ENCODE data around the gene OOSP4A.

OOSP4A gene

DNA sequence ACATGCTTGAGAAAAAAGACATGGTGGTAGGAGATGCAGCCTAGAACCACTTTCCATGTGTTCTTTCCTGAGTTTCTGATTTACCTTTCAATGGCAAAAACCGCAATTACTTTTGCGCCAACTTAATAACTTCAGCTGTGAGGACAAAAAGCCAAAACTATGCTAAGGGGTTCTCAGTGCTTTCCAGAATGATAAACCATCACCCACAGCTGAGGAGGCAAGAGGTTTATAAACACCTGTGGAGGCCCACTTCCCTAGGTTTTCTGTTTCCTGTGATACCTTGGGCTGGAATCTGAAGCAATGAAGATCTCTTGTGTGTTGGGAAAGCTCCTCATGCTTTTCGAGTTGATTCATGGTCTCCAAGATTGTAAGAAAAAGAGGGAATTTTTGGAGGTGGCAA, at the start of gene OOSP4A:
Gene OOSP4A (plus strand): TSS at position 301 of the 400 bp plus-strand sequence. CDS start 0 bp downstream, at position 301.
- Mint-ChIP-seq H3K36me3 (ENCODE audit: low read depth) (no peaks in the 10 kb centered on the region), H3K4me3 (no peak within 1 kb of the TSS), H3K4me1 (ENCODE audit: low read depth) (no peaks in the 10 kb centered on the region), H3K9me3 (no peaks in the 10 kb centered on the region), H3K27ac (no peak within 1 kb of the TSS), H3K27me3 (peaks cover 11% of the 10 kb centered on the region)
- DNase-seq, result no peak

DNA sequence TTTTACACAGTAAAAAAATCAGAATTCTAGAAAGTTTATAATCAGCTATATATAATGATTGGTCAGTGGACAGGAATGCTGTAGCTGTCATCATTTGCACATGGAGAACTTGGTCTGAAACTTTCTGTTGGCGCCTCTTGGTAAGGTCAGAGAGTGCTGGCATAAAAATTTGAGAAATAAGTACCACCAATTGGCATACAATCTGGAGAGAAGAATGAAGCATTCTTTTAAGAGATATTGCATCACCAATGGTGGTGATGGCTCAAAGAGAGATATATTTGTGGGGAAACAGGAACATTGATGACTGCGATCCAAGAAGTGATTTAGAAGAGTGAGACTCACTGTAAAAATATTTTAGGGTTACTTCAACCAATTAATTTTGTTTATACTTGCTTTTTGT, 45.4 kb upstream of the OOSP4A start:
- Mint-ChIP-seq H3K9me3 (peaks cover 30% of the 10 kb centered on the region), H3K4me1 (ENCODE audit: low read depth) (no peaks in the 10 kb centered on the region), H3K27ac (no peak overlapping the region), H3K36me3 (ENCODE audit: low read depth) (no peaks in the 10 kb centered on the region), H3K27me3 (peaks cover 6% of the 10 kb centered on the region), H3K4me3 (no peak overlapping the region)
- no peak for DNase-seq

DNA sequence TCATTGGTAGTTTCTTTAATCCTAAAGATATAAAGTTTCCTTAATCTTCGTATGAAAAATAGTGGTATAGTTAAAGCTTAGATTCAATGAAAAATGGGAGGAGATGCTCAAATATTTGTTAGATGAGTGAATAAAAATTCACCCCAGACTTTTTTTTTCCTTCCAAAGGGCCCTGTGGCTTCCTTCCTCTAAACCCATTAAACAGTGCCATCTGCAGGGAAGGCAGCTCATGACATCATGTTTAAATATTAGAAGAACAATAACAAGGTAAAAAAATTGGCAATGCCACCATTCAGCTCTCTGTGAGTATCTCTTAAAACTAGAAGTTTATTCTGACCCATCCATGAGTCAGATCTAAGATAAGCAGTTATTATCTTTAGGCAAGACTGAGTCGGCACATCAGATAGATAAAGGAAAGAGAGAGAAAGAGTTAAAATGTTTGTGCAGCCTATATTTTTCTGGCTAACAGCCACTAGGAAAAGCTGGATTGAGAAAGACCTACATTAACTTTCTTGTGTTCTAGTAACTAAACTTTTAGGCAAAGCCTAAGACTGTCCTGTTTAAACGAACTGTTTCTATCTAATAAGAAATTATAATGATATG, 44.7 kb upstream of the OOSP4A start:
- Mint-ChIP-seq H3K4me1 (ENCODE audit: low read depth) (no peaks in the 10 kb centered on the region), H3K36me3 (ENCODE audit: low read depth) (no peaks in the 10 kb centered on the region), H3K9me3 (peaks cover 33% of the 10 kb centered on the region), H3K27me3 (peaks cover 3% of the 10 kb centered on the region), H3K27ac (no peak overlapping the region), H3K4me3 (no peak overlapping the region)
- no peak for DNase-seq

DNA sequence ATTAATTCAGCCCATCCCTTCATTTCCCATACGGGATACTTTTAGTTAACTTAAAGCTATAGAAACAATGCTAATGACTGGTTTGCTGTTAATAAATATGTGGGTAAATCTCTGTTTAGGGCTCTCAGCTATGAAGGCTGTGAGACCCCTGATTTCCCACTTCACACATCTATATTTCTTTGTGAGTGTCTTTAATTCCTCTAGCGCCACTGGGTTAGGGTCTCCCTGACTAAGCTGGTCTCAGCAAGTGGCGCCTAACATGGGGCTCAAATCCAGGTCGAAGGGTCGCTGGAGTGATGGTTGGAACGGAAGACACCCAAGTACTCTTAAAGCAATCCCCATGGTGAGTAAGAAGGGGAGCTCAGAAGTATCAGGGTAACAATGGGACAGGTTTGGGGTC, 40.0 kb upstream of the OOSP4A start:
- H3K4me3 Mint-ChIP-seq, result no peak overlapping the region
- H3K4me1 Mint-ChIP-seq (ENCODE audit: low read depth), result no peaks in the 10 kb centered on the region
- no peak overlapping the region for H3K27ac Mint-ChIP-seq
- H3K36me3 Mint-ChIP-seq (ENCODE audit: low read depth), result no peaks in the 10 kb centered on the region
- H3K27me3 Mint-ChIP-seq, result peaks cover 7% of the 10 kb centered on the region
- DNase-seq, result no peak
- H3K9me3 Mint-ChIP-seq, result peaks cover 54% of the 10 kb centered on the region

DNA sequence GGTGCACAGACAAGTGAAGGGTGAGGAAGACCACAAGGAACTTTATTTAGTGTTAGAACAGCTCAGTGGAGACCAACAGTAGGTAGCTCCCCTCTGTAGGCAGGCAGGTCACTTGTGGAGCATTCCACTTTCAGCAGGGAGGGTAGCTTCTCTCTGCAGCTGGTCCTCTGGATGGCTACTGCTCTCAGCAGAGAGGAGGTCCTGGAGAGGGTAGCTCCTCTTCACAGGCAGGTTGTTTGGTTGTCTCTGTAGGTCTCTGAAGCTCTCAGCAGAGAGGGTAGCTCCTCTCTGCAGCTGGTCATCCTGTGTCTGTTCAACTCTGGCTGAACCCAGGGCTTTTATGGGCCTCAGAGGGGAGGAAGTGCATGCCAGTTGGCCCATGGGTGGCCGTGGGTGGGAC, 32.1 kb upstream of the OOSP4A start:
- Mint-ChIP-seq H3K4me3 (no peak overlapping the region), H3K9me3 (peaks cover 25% of the 10 kb centered on the region)

DNA sequence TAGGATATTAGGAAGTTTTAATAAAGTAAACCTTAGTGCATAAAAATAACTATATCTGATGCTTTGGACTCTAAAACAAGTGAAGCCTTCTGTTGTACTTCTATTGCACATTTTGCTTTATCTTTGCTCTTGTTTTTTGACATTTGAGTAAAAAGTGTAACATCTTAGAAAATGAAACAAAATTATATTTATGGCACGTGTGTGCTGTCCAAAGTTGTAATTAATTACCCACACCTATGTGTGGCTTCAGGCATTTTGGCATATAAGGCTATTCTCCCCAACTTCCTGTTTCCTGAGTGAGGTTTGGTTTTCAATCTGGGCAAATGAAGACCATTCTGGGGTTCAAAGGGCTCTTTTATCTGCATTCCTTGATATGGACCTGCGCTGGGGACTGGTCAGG, 25.7 kb upstream of the OOSP4A start, which contains the start of gene OOSP1:
Gene OOSP1 (plus strand): TSS at position 301 of the 400 bp plus-strand sequence. CDS start 23 bp downstream, at position 324.
- Mint-ChIP-seq H3K36me3 (ENCODE audit: low read depth) (no peaks in the 10 kb centered on the region), H3K9me3 (no peaks in the 10 kb centered on the region), H3K27ac (no peak within 1 kb of the TSS), H3K4me1 (ENCODE audit: low read depth) (no peaks in the 10 kb centered on the region), H3K27me3 (peaks cover 20% of the 10 kb centered on the region), H3K4me3 (no peak within 1 kb of the TSS)
- no peak for DNase-seq

More for the DNA sequence above, 32.1 kb upstream of the OOSP4A start:
- no peaks in the 10 kb centered on the region for H3K36me3 Mint-ChIP-seq (ENCODE audit: low read depth)
- no peak overlapping the region for H3K27ac Mint-ChIP-seq
- no peak for DNase-seq
- peaks cover 10% of the 10 kb centered on the region for H3K27me3 Mint-ChIP-seq
- H3K4me1 Mint-ChIP-seq (ENCODE audit: low read depth), result no peaks in the 10 kb centered on the region

DNA sequence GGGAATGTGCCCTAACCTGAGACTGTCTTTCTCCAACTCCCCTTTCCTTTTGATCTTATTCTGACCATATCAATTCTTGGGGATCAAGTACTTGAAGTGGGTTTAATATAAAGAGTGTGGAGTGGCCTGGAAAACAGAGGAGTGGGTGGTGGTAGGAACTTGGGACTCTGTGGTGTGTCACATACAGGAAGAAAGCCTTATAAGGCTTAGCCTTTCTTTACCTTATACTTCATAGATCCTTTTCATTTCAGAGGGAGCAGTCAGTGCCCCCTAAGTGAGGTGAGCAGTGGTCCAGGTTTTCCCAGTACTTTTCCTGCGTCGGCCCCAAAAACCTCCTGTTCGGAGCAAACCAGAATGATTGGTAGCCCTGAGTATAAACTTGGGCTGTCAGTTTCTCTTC, 25.1 kb upstream of the OOSP4A start:
- no peaks in the 10 kb centered on the region for H3K9me3 Mint-ChIP-seq
- DNase-seq, result no peak
- peaks cover 22% of the 10 kb centered on the region for H3K27me3 Mint-ChIP-seq
- no peak overlapping the region for H3K27ac Mint-ChIP-seq
- no peaks in the 10 kb centered on the region for H3K36me3 Mint-ChIP-seq (ENCODE audit: low read depth)
- no peak overlapping the region for H3K4me3 Mint-ChIP-seq
- H3K4me1 Mint-ChIP-seq (ENCODE audit: low read depth), result no peaks in the 10 kb centered on the region

DNA sequence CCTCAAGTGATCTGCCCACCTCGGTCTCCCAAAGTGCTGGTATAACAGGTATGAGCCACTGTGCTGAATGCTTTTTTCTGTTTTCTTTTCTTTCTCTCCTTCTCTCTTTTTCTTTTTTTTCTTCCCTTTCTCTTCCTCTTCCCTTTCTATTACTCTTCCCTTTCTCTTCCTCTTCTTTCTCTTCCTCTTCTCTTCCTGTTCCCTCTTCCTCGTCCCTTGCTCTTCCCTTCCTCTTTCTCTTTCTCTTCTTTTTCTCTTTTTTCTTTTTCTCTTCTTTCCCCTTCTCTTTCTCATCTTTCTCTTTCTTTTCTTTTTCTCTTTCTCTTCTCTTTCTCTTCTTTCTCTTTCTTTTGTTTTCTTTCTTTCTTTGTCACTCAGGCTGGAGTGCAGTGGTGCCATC, 24.4 kb upstream of the OOSP4A start:
- Mint-ChIP-seq H3K27ac (no peak overlapping the region), H3K4me1 (ENCODE audit: low read depth) (no peaks in the 10 kb centered on the region), H3K4me3 (no peak overlapping the region), H3K27me3 (peaks cover 22% of the 10 kb centered on the region), H3K36me3 (ENCODE audit: low read depth) (no peaks in the 10 kb centered on the region), H3K9me3 (no peaks in the 10 kb centered on the region)
- DNase-seq, result no peak

DNA sequence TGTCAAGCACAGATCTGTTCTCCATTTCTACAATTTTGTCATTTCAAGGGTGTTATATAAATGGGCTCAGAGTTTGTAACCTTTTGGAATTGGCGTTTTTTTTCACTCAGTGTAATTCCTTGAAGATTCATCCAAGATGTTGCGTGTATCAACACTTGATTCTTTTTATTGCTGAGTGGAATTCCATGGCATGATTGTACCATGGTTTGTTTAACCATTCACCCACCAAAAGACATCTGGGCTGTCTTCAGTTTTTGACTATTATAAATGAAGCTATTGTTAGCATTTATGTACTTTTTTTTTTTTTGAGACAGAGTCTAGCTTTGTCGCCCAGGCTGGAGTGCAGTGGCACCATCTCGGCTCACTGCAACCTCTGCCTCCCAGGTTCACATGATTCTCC, 22.7 kb upstream of the OOSP4A start:
- peaks cover 34% of the 10 kb centered on the region for H3K27me3 Mint-ChIP-seq
- H3K4me3 Mint-ChIP-seq, result no peak overlapping the region
- no peaks in the 10 kb centered on the region for H3K36me3 Mint-ChIP-seq (ENCODE audit: low read depth)
- H3K4me1 Mint-ChIP-seq (ENCODE audit: low read depth), result peaks cover 1% of the 10 kb centered on the region
- H3K9me3 Mint-ChIP-seq, result no peaks in the 10 kb centered on the region
- no peak for DNase-seq
- H3K27ac Mint-ChIP-seq, result no peak overlapping the region

DNA sequence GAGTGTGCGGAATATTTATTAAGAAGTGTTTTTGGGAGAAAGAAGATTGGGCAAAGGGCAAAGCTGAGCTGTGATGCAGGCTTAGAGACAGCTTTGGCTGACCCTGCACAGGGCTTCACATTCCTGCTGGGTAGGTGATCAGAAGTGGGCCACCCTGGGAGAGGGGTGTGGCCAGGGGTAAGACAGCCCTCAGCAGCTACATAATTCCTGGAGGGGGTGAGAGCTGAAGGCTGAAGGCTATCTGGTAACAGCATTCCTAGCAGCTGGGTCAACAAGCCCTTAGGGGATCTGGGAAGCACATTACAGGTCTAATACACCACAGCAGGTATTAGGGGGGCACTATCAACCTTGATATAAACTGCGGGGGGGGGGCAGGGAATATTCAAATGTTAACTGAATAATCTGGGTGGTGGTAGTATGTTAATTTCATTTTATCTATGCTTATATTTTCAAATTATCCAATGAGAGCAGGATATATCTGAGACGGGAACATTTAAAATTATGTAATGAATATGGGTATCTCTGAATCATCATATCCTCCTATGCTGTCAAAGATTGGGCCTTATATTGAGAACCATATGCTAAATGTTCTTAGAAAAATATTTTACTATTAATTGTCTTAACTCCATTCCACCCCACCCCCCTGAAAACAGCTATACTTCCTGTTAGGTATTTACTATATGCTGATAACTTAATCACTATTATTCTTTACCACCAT, 19.7 kb upstream of the OOSP4A start:
- Mint-ChIP-seq H3K36me3 (ENCODE audit: low read depth) (no peaks in the 10 kb centered on the region), H3K4me3 (no peak overlapping the region), H3K9me3 (no peaks in the 10 kb centered on the region), H3K27me3 (peaks cover 50% of the 10 kb centered on the region), H3K27ac (no peak overlapping the region), H3K4me1 (ENCODE audit: low read depth) (peaks cover 1% of the 10 kb centered on the region)
- no peak for DNase-seq

DNA sequence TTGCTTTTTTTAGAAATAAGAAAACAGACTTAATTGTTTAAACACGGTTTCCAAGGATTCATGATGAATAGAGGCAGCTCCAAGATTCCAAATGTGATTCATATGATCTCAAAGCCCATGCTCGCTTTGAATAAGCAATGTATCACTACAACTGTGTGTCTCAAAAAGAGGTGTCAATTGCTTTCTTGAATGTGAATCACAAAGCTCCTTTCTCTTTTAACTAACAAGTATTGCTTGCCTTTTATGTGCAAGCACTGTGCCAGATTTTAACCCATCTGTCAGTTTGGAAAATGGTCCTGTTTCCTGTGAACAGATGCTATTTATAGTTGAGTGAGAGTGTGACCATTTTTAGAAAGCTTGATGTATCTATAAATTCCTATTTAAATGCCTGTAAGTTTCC, 19.1 kb upstream of the OOSP4A start:
- Mint-ChIP-seq H3K27ac (no peak overlapping the region), H3K4me3 (no peak overlapping the region), H3K36me3 (ENCODE audit: low read depth) (no peaks in the 10 kb centered on the region), H3K4me1 (ENCODE audit: low read depth) (peaks cover 1% of the 10 kb centered on the region), H3K27me3 (peaks cover 50% of the 10 kb centered on the region), H3K9me3 (no peaks in the 10 kb centered on the region)
- no peak for DNase-seq

DNA sequence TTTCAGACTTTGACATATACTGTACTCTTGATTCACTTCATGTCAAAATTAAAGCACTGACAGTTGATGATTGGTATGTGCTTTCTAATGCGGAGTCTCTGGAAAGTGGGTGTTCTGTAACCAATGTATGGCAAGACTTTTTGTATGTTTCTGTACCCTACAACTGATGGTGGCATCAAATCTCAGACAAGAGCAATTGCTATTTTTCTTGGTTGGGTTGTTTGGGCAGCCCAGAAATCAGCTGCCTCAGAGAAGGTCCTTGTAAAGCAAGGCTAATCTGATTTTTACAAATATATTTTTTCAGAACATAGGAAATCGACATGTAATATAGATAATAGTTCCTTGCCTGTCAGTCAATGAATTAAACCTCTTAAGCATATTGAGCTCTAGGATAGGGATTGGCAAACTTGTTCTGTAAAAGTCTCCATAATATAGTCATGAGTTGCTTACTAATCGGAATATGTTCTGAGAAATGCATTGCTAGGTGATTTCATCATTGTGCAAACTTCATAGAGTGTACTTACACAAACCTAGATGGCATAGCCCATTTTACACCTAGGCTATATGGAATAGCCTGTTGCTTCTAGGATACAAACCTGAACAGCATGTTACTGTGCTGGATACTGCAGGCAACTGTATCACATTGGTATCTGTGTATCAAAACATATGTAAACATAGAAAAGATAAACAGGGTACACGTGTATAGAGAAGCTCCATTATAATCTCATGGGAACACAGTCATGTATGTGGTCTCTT, 10.2 kb upstream of the OOSP4A start:
- Mint-ChIP-seq H3K4me3 (no peak overlapping the region), H3K27me3 (peaks cover 16% of the 10 kb centered on the region), H3K4me1 (ENCODE audit: low read depth) (no peaks in the 10 kb centered on the region), H3K36me3 (ENCODE audit: low read depth) (no peaks in the 10 kb centered on the region), H3K27ac (no peak overlapping the region), H3K9me3 (no peaks in the 10 kb centered on the region)
- no peak for DNase-seq

DNA sequence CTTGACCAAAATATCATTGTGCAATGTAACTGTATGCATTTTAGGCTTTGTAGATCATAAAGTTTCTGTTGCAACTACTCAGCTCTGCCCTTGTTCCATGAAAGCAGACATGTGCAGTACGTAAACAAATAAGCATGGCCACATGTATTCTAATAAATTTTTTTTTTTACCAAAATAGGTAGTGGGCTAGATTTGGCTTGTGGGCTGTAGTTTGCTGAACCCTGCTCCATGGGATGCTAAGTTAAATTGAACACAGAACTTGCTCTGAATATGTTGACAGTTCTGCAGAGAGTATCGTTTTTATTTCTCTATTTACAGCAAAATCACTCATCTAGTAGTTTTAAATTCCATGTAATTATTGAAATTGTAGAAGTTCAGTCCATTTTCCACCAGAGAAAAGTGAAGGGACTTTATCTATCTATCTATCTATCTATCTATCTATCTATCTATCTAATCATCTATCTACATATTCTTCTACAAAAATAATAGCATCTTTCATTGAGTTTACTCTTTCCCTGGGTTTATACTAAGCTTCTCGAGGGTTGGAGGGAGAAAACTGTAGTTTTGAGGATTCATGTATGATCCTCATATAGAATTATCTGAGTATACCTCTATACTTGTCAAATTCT, 9.5 kb upstream of the OOSP4A start:
- Mint-ChIP-seq H3K36me3 (ENCODE audit: low read depth) (no peaks in the 10 kb centered on the region), H3K27me3 (peaks cover 16% of the 10 kb centered on the region), H3K27ac (no peak overlapping the region), H3K4me3 (no peak overlapping the region), H3K4me1 (ENCODE audit: low read depth) (no peaks in the 10 kb centered on the region), H3K9me3 (no peaks in the 10 kb centered on the region)
- DNase-seq, result no peak

DNA sequence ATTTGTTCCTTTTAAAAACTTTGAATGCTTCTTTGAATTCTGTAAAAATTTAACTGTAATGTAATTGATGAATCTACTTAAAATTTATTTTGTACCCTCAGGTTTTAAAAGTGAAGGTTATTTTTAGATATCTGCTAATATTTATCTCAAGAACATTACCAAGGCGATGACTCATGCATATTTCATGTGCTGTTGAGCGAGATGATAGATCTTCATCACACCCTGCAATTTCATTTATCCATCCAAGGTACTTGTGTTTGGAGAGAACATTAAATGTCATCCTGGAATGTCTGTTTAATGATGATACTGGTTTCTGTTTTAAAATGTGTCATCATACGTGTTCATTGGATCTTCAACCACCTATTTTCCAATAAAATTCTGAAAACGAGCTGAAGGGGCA, 6.7 kb upstream of the OOSP4A start:
- Mint-ChIP-seq H3K27ac (no peak overlapping the region), H3K36me3 (ENCODE audit: low read depth) (no peaks in the 10 kb centered on the region), H3K4me1 (ENCODE audit: low read depth) (no peaks in the 10 kb centered on the region), H3K27me3 (peaks cover 20% of the 10 kb centered on the region), H3K4me3 (no peak overlapping the region), H3K9me3 (no peaks in the 10 kb centered on the region)
- DNase-seq, result no peak
